ENCODE measurements around the gene FRMPD4. TPM values are rescaled to one million over a fixed set of nuclear protein-coding genes. Genes with fewer than 3 reads are reported as not detected.

The FRMPD4 gene
- total RNA-seq, 1 donor from 2014 or later: 0.08 TPM

GRCh38 chrX:12405306-12405705, 267.0 kb downstream of the FRMPD4 start:
- TF ChIP-seq CTCF (IDR thresholded peaks at IDR 0.05; ENCODE audit: insufficient read depth, low read length, poor library complexity, severe bottlenecking): no peak
- no peaks in the 10 kb centered on the region for H3K36me3 ChIP-seq (ENCODE audit: control insufficient read depth, insufficient read depth, low read length)
- H3K27me3 ChIP-seq (ENCODE audit: control insufficient read depth, insufficient read depth, low read length): no peaks in the 10 kb centered on the region
- no peak overlapping the region for H3K4me3 ChIP-seq (ENCODE audit: low read depth, low read length)
- no peak for DNase-seq (ENCODE audit: low read depth)

- DNase-seq (ENCODE audit: low read depth): no peak
- no peaks in the 10 kb centered on the region for H3K36me3 ChIP-seq (ENCODE audit: control insufficient read depth, insufficient read depth, low read length)
- H3K4me3 ChIP-seq (ENCODE audit: low read depth, low read length): no peak overlapping the region
- H3K27me3 ChIP-seq (ENCODE audit: control insufficient read depth, insufficient read depth, low read length): no peaks in the 10 kb centered on the region
- no peak for TF ChIP-seq CTCF (IDR thresholded peaks at IDR 0.05; ENCODE audit: insufficient read depth, low read length, poor library complexity, severe bottlenecking)
Measured at GRCh38 chrX:12410523-12410922, 272.2 kb downstream of the FRMPD4 start.

- Histone ChIP-seq H3K27me3 (ENCODE audit: control insufficient read depth, insufficient read depth, low read length) (no peaks in the 10 kb centered on the region), H3K4me3 (ENCODE audit: low read depth, low read length) (no peak overlapping the region), H3K36me3 (ENCODE audit: control insufficient read depth, insufficient read depth, low read length) (no peaks in the 10 kb centered on the region)
- no peak for DNase-seq (ENCODE audit: low read depth)
- no peak for TF ChIP-seq CTCF (IDR thresholded peaks at IDR 0.05; ENCODE audit: insufficient read depth, low read length, poor library complexity, severe bottlenecking)
Measured at GRCh38 chrX:12411831-12412230, 273.6 kb downstream of the FRMPD4 start.

GRCh38 chrX:12412561-12412960, 274.3 kb downstream of the FRMPD4 start:
- Histone ChIP-seq H3K36me3 (ENCODE audit: control insufficient read depth, insufficient read depth, low read length) (no peaks in the 10 kb centered on the region), H3K27me3 (ENCODE audit: control insufficient read depth, insufficient read depth, low read length) (no peaks in the 10 kb centered on the region), H3K4me3 (ENCODE audit: low read depth, low read length) (no peak overlapping the region)
- DNase-seq (ENCODE audit: low read depth): no peak
- TF ChIP-seq CTCF (IDR thresholded peaks at IDR 0.05; ENCODE audit: insufficient read depth, low read length, poor library complexity, severe bottlenecking): no peak

GRCh38 chrX:12419591-12419990, 281.3 kb downstream of the FRMPD4 start:
- TF ChIP-seq CTCF (IDR thresholded peaks at IDR 0.05; ENCODE audit: insufficient read depth, low read length, poor library complexity, severe bottlenecking): no peak
- DNase-seq (ENCODE audit: low read depth): no peak
- no peaks in the 10 kb centered on the region for H3K36me3 ChIP-seq (ENCODE audit: control insufficient read depth, insufficient read depth, low read length)
- no peaks in the 10 kb centered on the region for H3K27me3 ChIP-seq (ENCODE audit: control insufficient read depth, insufficient read depth, low read length)
- no peak overlapping the region for H3K4me3 ChIP-seq (ENCODE audit: low read depth, low read length)

GRCh38 chrX:12421918-12422317, 283.6 kb downstream of the FRMPD4 start:
- TF ChIP-seq CTCF (IDR thresholded peaks at IDR 0.05; ENCODE audit: insufficient read depth, low read length, poor library complexity, severe bottlenecking): no peak
- H3K27me3 ChIP-seq (ENCODE audit: control insufficient read depth, insufficient read depth, low read length): no peaks in the 10 kb centered on the region
- H3K4me3 ChIP-seq (ENCODE audit: low read depth, low read length): no peak overlapping the region
- no peak for DNase-seq (ENCODE audit: low read depth)
- H3K36me3 ChIP-seq (ENCODE audit: control insufficient read depth, insufficient read depth, low read length): no peaks in the 10 kb centered on the region

Measured in kidney epithelial cell (primary cell).